HepG2 (cell line): Measurements from ENCODE around the gene ZBTB1. TPM values are rescaled to one million over a fixed set of nuclear protein-coding genes. Genes with fewer than 3 reads are reported as not detected.

Experiments
- CBX1 ChIP-seq: IDR thresholded peaks from one replicate; pipeline ENCODE4 v1.6.1; 2016; ENCODE audit warnings: antibody characterized with exemption, low read depth
- EEA1 ChIP-seq: sonication (generic); formaldehyde crosslinking; IDR thresholded peaks from 2 replicates; pipeline ENCODE4 v1.5.1; 2020; ENCODE audit warnings: mild to moderate bottlenecking, missing genetic modification reagents, borderline replicate concordance
- HDAC6 ChIP-seq: fragments of 200-600 bp; sonication (generic); IDR thresholded peaks from 2 replicates; pipeline ENCODE4 v1.7.0; 2017; ENCODE audit warnings: mild to moderate bottlenecking, antibody characterized with exemption, low read length, low read depth
- HNF1A ChIP-seq, 2 experiments: sonication (generic) in 1 of 2; formaldehyde crosslinking in 1 of 2; IDR thresholded peaks; 2 replicates each; pipeline versions ENCODE4 v1.4.0 to v1.6.1; 2016 to 2020; ENCODE audit warnings: borderline replicate concordance in 1 of 2, low read depth in 1 of 2, mild to moderate bottlenecking in 1 of 2, missing genetic modification reagents in 1 of 2
- HOXA3 ChIP-seq: sonication (generic); formaldehyde crosslinking; IDR thresholded peaks from 2 replicates; pipeline ENCODE4 v1.5.0; 2020; ENCODE audit warnings: missing genetic modification reagents
- MTF2 ChIP-seq: sonication (generic); formaldehyde crosslinking; IDR thresholded peaks from 2 replicates; pipeline ENCODE4 v1.5.0; 2020; ENCODE audit warnings: missing genetic modification reagents, borderline replicate concordance
- SALL1 ChIP-seq: sonication (generic); formaldehyde crosslinking; IDR thresholded peaks from 2 replicates; pipeline ENCODE4 v1.8.0; 2022; ENCODE audit warnings: mild to moderate bottlenecking, missing genetic modification reagents
- STAG1 ChIP-seq: sonication (generic); formaldehyde crosslinking; IDR thresholded peaks from 2 replicates; pipeline ENCODE4 v1.4.0; 2020; ENCODE audit warnings: missing genetic modification reagents
- TEAD3 ChIP-seq: optimal IDR thresholded peaks from 2 replicates; pipeline ENCODE3; 2016; ENCODE audit warnings: borderline replicate concordance
- ZNF101 ChIP-seq: sonication (generic); formaldehyde crosslinking; IDR thresholded peaks from 2 replicates; pipeline ENCODE4 v1.4.0; 2020; ENCODE audit warnings: mild to moderate bottlenecking, low read depth, missing genetic modification reagents, borderline replicate concordance
- ZNF180 ChIP-seq: sonication (generic); formaldehyde crosslinking; IDR thresholded peaks from 2 replicates; pipeline ENCODE4 v1.4.0; 2020; ENCODE audit warnings: low read depth, missing genetic modification reagents, borderline replicate concordance
- ZNF205 ChIP-seq: IDR thresholded peaks from 2 replicates; pipeline ENCODE4 v1.6.1; 2018; ENCODE audit warnings: missing biosample characterization, missing genetic modification reagents
- ZNF24 ChIP-seq: fragments of 450-650 bp; IDR thresholded peaks from 2 replicates; pipeline ENCODE4 v1.6.1; 2017; ENCODE audit warnings: antibody characterized with exemption, mild to moderate bottlenecking
- ZNF687 ChIP-seq: sonication (generic); formaldehyde crosslinking; IDR thresholded peaks from 2 replicates; pipeline ENCODE4 v1.5.1; 2020; ENCODE audit warnings: mild to moderate bottlenecking, missing genetic modification reagents, moderate library complexity
- ZNF7 ChIP-seq: IDR thresholded peaks from 2 replicates; pipeline ENCODE4 v1.6.1; 2016; ENCODE audit warnings: missing biosample characterization, missing genetic modification reagents
- ZNF780A ChIP-seq: sonication (generic); formaldehyde crosslinking; IDR thresholded peaks from 2 replicates; pipeline ENCODE4 v1.8.0; 2022; ENCODE audit warnings: mild to moderate bottlenecking, missing genetic modification reagents, moderate library complexity
- ZNF790 ChIP-seq: sonication (generic); formaldehyde crosslinking; IDR thresholded peaks from 2 replicates; pipeline ENCODE4 v1.8.0; 2022; ENCODE audit warnings: missing genetic modification reagents, mild to moderate bottlenecking, borderline replicate concordance
- ZSCAN25 ChIP-seq: sonication (generic); formaldehyde crosslinking; IDR thresholded peaks from 2 replicates; pipeline ENCODE4 v1.8.0; 2022; ENCODE audit warnings: mild to moderate bottlenecking, missing genetic modification reagents
- polyA plus RNA-seq, 8 experiments: library from polyadenylated mRNA; depleted of rRNA in 3 of 8; stranded (reverse) in 7 of 8; unstranded in 1 of 8; fragments of >200 nt; fragmentation: Illumina TruSeq in 4 of 8; extraction: Trizol in 4 of 8; gene quantifications; 2 replicates each; pipeline versions ENCODE4 v1.2.1 to v1.2.3, GENCODE V29; 2011 to 2016; ENCODE audit warnings: low read depth in 4 of 8, missing spikeins in 1 of 8, mixed read lengths in 1 of 8; ENCODE audit not compliant: insufficient read depth in 1 of 8
- total RNA-seq, 5 experiments: library from RNA; depleted of rRNA; stranded (reverse); fragments of >200 nt; fragmentation: Illumina TruSeq; extraction: Trizol; gene quantifications; 2 replicates each; pipeline ENCODE4 v1.2.3, GENCODE V29; 2016; ENCODE audit warnings: low read depth in 1 of 5
- TF ChIP-seq, protein P1 (sequence below): sonication (generic); formaldehyde crosslinking; IDR thresholded peaks from 2 replicates; pipeline ENCODE4 v1.5.1; 2020; ENCODE audit warnings: missing genetic modification reagents, mild to moderate bottlenecking, borderline replicate concordance
- TF ChIP-seq, protein P2 (sequence below): fragments of 450-650 bp; IDR thresholded peaks from 2 replicates; pipeline ENCODE4 v1.6.1; 2016

ZBTB1 gene
- total and polyA plus RNA-seq, 2 of the 13 experiments (the other 11 are each of a cell fraction or from before 2014, with no cell fraction given): 18.8 to 22.6 TPM

GRCh38 chr14:64509036-64509435 lies 4.5 kb downstream of the ZBTB1 start (continued):
- no peak for TF ChIP-seq HNF1A (IDR thresholded peaks at IDR 0.05; ENCODE audit: low read depth)
- no peak for TF ChIP-seq HNF1A (CRISPR knock-in tag; IDR thresholded peaks at IDR 0.05; ENCODE audit: borderline replicate concordance)
- peak; percentile 32; the same call in 1 of the 2 replicates for TF ChIP-seq SALL1 (CRISPR knock-in tag)
- TF ChIP-seq CBX1: no peak
- TF ChIP-seq ZNF7: no peak
- TF ChIP-seq ZSCAN25: no peak
- no peak for TF ChIP-seq ZNF101 (CRISPR knock-in tag)
- no peak for TF ChIP-seq ZNF790 (CRISPR knock-in tag)
- TF ChIP-seq TEAD3 (CRISPR knock-in tag): peak; percentile 6
- no peak for TF ChIP-seq ZNF780A (CRISPR knock-in tag)
- no peak for TF ChIP-seq ZNF180 (CRISPR knock-in tag)
- TF ChIP-seq EEA1 (CRISPR knock-in tag): no peak
- TF ChIP-seq HDAC6: no peak
- TF ChIP-seq ZNF24: no peak
- TF ChIP-seq, protein P1, sequence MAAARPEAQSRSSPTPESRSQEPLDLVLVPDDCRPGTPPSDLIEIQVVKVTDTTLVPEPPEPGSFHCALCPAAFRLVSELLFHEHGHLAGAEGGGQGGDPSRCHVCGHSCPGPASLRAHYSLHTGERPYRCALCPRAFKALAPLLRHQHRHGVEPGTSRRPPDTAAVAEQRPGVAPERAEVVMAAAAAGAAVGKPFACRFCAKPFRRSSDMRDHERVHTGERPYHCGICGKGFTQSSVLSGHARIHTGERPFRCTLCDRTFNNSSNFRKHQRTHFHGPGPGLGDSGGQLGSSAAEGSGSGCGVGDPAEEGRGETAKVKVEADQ (CRISPR knock-in tag): no peak
- TF ChIP-seq MTF2 (CRISPR knock-in tag): no peak
- TF ChIP-seq STAG1 (CRISPR knock-in tag): no peak
- TF ChIP-seq HOXA3 (CRISPR knock-in tag): no peak
- peak; percentile 35 for TF ChIP-seq ZNF687 (CRISPR knock-in tag)
- TF ChIP-seq ZNF205 (CRISPR knock-in tag): no peak
- TF ChIP-seq, protein P2, sequence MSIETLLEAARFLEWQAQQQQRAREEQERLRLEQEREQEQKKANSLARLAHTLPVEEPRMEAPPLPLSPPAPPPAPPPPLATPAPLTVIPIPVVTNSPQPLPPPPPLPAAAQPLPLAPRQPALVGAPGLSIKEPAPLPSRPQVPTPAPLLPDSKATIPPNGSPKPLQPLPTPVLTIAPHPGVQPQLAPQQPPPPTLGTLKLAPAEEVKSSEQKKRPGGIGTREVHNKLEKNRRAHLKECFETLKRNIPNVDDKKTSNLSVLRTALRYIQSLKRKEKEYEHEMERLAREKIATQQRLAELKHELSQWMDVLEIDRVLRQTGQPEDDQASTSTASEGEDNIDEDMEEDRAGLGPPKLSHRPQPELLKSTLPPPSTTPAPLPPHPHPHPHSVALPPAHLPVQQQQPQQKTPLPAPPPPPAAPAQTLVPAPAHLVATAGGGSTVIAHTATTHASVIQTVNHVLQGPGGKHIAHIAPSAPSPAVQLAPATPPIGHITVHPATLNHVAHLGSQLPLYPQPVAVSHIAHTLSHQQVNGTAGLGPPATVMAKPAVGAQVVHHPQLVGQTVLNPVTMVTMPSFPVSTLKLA: no peak
